Fibroblast of skin of right biceps (primary cell): ENCODE measurements around the gene SAMD5.

Source experiments
- DNase-seq: peaks from one replicate; pipeline ENCODE4 v3.0.0-alpha.2; 2013

SAMD5 gene

DNA sequence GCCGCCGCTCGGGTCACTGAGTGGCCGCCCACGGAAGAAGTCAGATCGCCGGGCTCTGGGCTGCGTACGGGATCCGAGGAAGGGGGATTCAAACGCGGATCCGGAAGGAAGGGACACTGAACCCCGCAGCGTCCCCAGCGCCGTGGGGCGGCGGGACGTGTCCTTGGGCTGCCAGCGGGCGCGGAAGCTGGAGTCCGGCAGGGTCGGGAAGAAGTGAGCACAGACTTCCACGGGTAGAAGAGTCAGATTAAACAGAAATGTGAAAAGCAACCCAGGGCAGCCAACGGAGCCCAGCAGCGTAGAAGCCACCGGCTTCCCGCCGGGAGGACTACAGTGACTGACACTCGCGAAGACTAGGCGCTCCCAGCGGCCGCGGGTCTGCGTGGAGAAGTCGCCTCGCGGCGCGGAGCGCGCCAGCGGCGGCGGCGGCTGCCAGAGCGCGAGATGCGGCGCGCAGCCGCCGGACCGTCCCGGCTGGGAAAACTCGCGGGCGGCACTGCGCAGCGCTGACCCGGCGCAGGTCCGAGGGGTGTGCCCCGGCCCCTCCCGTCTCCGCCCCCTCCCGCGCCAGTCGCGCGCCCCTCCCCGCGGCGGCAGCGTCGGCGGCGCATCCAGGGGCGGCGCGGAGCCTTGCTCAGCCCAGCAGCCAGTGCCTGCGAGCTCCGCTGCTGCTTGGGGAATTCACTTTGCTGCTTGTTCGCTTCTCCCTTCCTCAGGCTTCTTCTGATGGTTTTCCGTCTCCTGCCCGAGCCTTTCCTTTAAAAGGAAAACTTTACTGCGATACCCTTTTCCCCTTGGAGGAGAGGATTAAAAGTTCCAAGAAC is at the start of gene SAMD5:
Gene SAMD5, plus strand, starts transcription at position 649 of the 824 bp plus-strand sequence. CDS start 239 bp downstream, outside the sequence.
- DNase-seq: peak; percentile 51

DNA sequence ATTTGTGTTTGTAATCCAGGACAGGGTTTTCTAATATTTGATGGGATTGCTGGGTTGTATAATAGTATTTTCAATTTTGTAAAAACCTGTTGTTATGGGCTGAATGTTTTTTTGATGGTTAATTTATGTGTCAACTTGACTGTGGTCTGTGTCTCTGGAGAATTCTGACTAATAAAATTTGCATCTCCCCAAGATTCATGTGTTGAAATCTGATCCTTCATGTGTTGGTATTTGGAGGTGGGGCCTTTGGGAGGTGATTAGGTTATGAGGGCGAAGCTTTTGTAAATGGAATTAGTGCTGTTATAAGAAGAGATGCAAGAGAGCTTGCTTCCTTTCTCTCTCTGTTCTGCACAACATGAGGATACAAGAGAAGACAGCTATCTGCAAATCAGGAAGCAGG is 48.7 kb upstream of the SAMD5 start:
- DNase-seq: no peak

DNA sequence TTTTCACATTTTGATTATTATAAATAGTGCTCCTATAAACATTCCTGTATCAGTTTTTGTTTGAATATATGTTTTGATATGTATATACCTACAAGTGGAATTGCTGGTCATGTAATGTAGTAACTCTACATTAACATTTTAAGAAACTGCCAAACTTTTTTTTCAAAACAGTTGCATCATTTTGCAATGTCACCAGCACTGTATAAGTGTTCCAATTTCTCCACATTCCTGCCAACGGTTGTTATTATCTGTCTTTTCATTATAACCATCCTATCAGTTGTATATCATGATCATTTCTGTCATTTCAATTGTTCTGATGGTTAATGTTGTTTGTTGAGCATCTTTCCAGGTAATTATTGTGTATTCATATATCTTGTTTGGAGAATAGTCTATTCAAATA is 44.8 kb upstream of the SAMD5 start:
- DNase-seq: no peak

DNA sequence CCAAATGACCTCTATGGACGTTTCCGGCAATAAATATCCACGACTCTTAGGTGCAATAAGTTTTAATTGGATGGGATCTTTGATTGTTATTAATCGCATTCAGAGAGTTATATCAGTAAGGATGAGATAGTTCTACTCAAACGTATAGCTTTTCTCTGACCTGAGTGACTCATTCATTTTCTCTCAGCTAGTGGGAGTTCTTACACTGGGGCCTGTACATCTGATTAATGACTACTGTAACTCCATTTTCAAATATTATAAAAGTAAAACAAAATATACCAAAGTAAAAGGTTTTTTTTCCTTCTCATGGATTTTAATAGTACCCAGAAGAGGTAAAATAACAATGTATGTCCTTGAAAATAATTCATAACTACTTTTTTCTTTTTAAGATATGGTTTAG is 41.1 kb upstream of the SAMD5 start:
- DNase-seq: no peak

DNA sequence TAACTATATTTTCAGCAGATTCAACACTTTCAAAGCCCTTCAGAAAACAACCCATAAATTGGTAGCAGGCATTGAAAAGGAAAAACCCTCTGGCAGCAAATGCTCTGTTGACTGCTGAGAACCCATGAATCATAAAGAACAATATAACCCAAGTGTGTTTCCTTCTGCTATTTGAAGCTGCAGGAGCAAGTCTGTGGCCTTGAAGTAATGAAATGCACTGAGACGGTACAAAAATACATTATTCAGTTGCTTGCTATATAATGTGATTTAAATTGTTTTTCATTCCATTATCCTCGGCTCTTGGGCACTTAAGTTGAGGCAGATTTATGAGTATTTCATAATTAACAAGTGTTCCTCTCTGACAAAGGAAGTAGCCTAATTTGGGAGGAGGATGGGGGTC is 40.6 kb upstream of the SAMD5 start:
- DNase-seq: no peak

DNA sequence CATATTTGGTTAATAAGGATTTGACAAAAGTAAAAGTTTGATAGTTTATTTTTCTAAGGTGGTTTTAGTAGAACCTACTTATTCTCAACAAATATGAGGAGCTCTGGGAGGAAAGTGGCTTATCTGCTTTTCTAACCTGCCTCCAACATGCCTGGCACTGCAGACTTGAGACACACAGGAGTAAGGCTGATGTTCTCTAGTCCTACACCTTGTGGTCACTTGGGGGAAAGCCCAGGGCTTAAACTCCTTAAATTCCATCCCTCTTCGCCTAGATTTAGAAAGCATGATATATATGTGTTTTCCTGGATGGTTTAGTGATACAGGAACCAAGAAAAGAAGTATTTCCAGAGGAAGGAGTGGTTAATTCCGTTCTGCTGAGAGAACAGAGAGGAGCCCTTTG is 39.9 kb upstream of the SAMD5 start:
- DNase-seq: no peak

DNA sequence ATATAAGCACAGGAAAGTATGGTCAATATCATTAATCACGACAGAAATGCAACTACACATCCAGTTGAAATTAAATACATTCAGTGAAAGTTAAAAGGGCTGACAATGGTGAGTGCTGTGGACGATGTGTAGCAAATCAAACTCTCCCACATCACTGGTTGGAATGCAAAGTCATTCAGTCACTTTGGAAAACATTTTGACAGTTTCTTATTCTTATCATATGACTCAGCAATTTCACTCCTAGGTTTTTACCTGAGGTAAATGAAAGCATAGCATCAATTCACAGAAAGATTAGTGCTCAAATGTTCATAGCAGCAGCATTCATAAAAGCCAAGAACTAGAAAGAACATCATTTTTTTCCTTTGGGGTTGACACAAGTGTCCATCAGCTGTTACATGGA is 28.6 kb upstream of the SAMD5 start:
- no peak for DNase-seq

DNA sequence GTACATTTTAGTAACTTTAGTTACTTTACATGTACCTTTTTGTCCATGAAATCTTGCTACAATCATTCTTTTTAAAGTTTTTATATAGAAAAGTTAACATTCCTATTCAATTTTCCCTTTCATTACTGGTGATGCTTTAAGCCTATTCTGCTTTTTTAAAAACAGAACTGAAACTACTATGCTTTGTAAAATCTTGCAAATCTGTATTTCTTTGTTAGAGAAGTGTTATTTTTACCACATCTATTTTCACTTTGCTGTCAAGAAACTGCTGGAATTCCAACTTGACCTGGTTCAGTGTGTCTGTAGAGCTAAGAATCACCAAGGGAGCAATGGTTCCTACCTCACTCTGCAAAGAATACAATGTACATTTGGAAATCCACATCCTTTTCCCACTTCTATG is 21.8 kb upstream of the SAMD5 start:
- no peak for DNase-seq

DNA sequence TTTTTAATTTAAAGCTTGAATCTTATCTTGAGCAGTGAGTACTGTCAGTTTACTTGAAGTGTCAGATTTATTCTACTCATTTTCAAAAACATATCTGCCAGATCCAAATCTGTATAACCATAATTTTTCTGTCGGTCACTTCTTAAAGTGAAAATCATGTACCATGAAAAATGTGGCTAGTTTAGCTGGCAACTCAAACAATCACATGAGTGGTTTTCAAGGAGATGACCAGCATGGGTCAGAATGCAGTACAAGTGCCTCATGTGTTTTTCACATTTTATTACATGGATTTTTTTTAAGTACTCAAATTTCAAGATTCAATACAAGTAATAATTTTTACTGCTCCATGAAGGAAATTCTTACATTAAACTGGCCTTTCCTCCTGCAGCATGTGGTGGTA is 11.0 kb upstream of the SAMD5 start:
- no peak for DNase-seq

DNA sequence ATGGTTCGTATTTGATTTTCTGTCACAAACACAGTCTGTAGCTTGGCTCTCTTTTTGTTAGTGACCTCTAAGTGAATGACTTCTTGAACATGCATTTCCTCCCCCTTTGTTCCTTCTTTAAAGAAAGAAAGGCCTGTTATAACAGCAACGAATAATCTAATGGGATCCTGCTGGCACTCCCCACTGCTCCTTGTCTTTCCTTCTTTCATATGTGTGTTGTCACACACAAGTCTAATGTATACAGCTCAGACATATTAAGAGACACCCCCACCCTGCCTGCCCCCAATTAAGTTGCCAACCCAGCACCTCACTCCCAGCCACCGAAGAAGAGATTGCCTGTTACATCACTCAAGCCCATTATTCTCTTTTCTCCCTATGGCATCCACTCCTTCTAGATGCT is 4.9 kb upstream of the SAMD5 start:
- no peak for DNase-seq

DNA sequence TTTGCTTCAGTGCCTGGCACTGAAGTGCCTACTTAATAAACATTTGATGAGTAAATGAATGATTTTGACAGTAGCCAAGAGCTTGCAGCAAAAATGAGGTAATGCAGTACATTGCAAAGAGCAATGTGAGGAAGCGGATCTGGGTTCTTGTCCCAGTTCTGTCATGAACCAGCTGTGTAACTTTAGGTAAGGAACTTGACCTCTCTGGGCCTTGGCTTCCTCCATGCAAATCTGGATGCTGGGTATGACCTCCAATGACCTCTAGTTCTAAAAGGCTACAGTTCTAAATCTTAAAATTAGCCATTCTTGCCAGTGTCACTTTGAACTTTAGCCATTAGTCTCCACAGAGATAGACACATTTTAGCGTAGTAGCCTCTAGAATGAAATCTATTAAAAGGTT is 3.6 kb upstream of the SAMD5 start:
- DNase-seq: no peak

DNA sequence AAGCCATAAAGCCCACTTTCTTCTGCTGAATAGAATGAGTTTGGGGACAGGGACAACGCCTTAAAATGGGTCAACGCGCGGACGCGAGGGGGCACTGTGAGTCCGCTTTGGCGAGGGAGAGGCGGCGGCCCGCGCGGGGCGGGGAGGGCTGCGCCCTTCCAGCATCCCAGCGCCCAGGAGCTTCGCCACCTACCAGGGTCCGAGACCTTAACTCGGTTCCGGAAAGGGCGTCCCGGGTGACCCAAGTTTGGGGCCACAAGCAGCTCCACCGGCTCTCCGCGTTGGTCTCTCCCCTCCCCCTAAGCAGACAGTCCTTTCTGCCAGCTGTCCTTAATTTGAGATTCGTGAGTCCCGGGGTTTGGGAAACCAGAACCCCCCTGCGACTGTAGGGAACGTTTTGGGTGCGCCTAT is 1.8 kb upstream of the SAMD5 start:
- peak; percentile 38 for DNase-seq

DNA sequence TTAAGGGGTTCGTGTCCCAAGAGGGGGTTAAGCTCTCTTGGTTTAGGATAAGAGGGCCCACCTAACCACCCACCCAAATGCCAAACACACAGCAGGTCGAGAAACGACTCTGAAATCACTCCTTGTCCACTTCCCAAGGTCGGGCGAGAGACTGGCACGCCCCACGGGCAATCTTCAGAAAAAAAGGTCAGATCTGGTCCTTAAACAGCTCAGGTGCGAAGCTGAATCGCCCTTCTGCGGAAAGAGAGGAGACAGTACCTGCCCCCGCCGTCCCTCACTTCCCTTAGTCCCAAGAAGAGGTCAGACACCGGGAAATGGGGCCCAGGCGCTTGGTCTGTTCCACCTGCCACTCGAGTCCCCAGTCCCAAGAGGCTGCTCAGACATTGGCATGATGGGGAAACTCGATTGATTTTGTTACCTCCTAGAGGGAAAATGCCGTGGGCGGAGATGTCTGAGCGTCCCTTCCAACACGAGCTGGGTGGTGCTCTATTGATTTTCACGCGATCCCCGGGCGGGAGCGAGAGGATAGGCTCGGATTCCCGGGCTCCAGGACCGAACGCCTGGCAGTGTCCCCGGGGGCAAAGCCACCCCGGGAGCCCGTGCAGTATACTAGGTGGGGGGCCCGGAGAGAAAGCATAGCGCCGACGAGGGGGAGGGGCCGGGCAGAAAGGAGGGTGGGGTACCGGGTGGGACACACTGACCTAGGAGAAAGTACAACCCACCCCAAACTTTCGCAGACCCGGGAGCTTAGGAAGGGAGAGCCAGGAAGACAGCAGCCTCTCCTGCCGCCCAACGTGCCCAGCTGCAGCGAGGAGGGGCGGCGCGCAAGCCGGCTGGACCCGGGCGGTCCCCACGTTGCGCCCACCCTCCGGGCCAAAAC is 1.1 kb upstream of the SAMD5 start:
- DNase-seq: peak; percentile 2

DNA sequence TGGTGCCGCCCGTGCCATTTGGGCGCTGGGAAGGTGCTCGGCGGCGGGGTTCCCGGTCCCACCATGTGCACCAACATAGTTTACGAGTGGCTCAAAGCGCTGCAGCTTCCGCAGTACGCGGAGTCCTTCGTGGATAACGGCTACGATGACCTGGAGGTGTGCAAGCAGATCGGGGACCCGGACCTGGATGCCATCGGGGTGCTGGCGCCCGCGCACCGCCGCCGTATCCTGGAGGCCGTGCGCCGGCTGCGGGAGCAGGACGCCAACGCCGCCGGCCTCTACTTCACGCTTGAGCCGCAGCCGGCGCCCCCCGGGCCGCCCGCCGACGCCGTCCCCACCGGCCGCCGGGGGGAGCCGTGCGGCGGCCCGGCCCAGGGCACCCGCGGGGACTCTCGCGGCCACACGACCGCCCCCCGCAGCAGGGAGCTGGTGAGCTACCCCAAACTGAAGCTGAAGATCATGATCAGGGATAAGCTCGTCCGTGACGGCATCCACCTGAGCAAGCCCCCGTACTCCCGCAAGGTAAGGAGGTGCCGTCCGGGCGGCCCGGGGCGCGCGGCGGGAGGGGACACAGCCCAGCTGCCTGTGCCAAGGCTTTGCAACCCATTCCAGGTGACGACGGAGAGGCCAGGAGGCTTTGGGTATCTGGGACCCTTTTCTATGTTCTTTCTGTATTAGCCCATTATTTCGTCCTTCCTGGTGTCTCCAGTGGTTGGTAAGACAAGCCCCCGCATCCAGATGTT is 547 bp downstream of the SAMD5 start:
- DNase-seq: no peak

DNA sequence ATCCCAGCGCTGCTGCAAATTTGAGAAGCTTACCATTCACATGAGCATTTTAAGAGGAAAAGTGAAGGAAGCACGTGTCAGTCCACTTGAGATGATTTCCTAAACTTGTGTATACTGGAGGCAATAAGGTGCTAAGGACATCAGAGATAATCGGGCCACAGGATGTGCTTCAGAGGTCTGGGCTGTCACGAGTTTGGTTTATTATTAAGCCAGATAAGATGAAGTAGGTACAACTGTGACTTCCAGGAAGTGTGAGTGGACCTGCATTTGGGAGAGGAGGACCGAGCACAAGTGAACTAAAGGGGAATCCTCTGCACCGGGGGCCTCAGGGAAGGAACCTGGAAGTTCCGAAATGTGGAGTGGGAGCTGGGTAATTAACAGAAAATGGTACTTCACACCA is 1.4 kb downstream of the SAMD5 start:
- no peak for DNase-seq

DNA sequence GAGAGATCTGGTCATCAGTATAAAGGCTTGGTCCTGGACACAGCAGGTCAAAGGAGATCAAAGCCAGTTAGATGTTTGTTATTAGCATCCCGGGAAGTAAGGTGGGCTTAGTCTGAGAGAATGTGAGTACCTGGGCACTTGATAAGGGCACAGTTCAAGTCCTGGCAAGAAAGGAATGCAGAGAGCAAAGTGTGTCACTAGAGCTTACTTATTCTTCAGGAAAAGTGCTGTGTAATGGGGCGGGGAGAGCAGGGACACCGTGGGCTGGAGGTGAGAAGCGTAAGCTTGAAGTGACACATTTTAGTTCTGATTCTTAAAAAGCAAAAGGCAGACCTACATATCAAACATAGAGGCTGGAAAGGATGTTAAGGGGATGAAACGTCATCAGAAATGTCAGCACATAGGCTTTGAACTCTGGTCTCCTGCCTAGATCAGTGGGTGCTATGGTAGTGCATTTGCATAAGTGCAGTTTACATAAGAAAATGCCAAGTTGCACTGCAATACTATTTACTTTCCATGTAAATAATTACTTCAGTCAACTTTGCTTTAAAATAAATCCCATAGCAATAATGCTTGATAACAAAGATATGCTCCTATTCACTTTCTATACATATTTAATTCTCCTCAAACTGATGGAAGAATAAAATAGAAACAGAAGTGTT is 2.6 kb downstream of the SAMD5 start:
- no peak for DNase-seq

DNA sequence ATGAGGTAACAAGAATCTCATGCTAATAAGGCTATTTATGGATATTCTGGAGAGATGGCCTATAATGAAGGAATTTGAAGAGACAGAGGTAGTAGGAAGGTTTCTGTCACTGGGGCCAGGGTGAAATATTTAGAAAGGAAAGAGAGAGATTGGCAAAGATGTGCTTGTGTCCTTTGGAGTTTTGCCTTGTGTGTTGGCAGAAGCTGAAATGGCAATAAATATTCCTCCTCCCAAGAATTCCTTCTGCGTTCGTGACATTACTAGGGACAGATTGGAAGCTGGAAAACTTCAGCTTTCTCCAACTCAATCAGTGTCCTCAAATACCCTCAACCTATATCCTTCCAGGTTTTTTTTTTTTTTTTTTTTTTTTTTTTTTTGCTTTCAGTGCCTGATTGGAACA is 6.3 kb downstream of the SAMD5 start:
- DNase-seq: no peak

DNA sequence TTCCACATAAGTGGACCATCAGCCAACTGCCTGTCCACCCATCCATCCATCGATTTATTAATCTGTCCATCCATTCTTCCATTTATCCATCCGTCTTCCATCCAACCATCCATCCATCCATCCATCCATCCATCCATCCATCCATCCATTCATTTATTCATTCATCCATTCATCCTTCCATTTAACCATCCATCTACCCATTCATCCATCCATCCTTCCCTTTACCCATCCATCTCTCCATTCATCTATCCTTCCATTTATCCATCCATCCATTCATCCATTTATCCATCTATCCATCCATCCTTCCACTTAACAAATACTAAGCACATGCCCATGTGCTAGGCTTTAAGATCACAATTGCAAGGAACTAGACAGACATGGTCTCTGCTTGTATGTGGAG is 6.8 kb downstream of the SAMD5 start:
- no peak for DNase-seq

DNA sequence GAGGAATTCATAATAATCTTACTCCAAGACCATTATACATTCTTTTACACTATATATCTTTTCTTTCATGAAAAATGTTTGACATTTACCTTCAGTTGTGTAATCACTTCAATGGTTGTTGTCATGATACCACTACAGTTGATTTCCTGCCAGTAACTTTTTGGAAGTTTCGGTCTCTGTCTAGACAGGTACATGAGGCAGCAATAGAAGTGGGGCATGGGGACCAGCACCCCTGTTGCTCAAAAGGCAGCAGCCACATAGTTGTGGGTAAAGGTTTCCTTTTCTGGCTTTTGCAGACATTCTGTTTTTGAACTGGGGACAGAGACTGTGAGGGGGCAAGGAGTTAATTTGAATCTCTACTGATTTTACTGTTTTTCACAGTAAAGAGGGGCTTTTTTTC is 14.1 kb downstream of the SAMD5 start:
- no peak for DNase-seq

DNA sequence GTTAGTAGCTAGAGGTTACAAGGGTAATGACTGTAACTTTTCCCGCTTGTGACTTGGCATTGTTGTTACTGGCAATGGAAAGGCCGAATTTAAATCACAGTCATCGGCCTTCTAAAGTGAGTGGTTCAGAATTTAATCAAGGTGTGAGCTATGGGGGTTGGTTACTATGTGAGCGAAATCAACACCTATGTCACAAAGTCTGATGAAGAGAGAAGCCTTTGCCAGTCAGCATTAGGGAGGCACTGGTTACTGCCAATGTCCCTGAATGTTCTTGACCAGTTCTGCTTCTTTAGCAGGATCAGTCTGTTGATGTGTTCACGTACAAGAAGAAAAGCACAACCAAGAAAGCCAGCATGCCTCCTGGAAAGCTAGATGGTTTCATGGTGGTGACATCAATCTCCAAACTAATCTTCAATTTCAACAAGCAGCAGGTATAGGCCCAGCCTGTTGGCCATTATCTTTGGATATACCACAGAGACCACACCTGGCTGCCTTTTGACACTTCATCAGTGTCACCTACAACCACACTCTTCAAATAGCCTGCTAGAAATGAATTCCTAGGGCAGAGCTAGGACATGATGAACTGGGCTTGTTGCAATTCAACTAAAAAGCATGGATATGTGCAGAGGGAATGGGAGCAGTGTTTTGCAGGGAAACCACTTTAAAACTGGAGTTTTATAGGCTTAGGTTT is 17.2 kb downstream of the SAMD5 start:
- no peak for DNase-seq

DNA sequence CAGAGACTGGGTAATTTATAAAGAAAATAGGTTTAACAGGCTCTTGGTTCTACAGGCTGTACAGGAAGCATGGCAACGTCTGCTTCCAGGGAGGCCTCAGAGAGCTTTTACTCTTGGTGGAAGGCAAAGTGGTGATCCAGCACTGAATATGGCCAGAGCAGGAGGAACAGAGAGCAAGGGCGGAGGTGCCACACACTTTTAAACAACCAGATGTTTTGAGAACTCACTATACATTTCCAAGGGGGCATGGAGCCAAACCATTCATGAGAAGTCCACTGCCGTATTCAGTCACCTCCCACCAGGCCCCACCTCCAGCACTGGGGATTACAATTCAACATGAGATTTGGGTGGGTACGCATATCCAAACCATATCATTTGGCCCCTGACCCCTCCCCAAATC is 18.7 kb downstream of the SAMD5 start:
- no peak for DNase-seq

DNA sequence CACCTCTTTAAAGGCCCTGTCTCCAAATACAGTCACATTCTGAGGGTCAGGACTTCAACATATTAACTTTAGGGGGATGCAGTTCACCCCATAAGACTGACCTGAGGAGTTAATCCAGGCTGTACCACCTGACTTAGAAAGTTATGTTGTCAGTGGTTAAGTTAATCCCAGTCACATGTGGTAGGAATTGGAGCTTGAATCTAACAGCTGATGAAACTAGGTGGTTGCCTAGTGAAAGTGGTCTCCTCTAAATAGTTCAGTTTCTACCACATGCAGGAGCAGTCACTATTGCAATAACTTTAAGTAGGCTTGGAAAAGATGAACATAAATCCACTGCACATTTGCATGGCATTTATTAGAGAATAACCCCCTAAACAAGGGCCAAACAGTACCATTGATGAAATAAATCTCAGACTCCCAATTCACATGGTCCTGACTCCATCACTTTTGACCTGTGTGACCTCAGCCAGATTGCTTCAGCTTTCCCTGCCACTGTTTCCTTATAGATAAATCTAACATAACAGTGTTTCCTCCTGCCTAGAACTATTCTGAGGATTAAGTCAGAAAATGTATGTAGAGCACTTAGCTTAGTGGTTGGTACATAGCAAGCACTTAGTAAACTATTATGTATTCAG is 20.1 kb downstream of the SAMD5 start:
- DNase-seq: no peak
